ENCODE measurements around the gene GDPGP1.

Gene GDPGP1

DNA sequence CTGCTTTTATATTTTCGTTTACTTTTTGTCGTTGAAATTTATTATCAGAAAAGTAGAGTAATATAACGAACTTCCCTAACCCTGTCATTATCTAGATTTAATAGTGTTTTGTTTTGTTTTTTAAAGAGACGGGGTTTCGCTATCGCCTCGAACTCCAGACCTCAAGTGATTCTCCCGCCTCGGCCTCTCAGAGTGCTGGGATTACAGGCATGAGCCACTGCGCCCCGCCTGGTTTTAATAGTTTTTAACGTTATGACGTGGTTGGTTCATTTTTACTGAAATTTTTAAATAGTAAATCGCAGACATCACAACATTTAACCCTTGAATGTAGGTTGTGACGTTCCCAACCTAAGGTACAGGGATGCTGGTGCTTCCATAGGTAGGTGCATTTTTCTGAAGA lies 32.5 kb downstream of the GDPGP1 start:
- no peaks in the 10 kb centered on the region for H3K27me3 ChIP-seq (ENCODE audit: insufficient read depth, low read length)
- H3K23ac ChIP-seq (ENCODE audit: low read length) = no peak overlapping the region
- no peak overlapping the region for H3K4me3 ChIP-seq (ENCODE audit: low read depth, low read length)
- no peak overlapping the region for H4K12ac ChIP-seq (ENCODE audit: low read depth, low read length)
- H3K9me3 ChIP-seq (ENCODE audit: insufficient read depth, low read depth, low read length) = no peaks in the 10 kb centered on the region
- no CpG with 5 or more reads among the region's 15 CpGs for WGBS (ENCODE audit: extremely low coverage, insufficient coverage, insufficient read length)
- DNase-seq = peak in 1 of 2 donors; percentile 28
- H4K91ac ChIP-seq (ENCODE audit: low read depth, low read length) = no peak overlapping the region
- H3K36me3 ChIP-seq (ENCODE audit: control insufficient read depth in 1 of 2, insufficient read depth in 2 of 2, low read length in 2 of 2) = peaks cover 9 to 17% of the 10 kb centered on the region in 2 experiments
- H3K4me2 ChIP-seq (ENCODE audit: low read length) = peak overlapping the region; percentile 55
- no peak overlapping the region for H2AK5ac ChIP-seq (ENCODE audit: low read length)
- peaks cover 11% of the 10 kb centered on the region for H3K79me1 ChIP-seq (ENCODE audit: low read length)
- peak overlapping the region; percentile 73 for H3K4ac ChIP-seq (ENCODE audit: low read depth, low read length)
- H2AFZ ChIP-seq (ENCODE audit: insufficient read depth, low read length, poor library complexity) = no peak overlapping the region
- no peak overlapping the region for H3K9ac ChIP-seq (ENCODE audit: low read length)
- peaks cover 7 to 12% of the 10 kb centered on the region in 2 experiments for H3K4me1 ChIP-seq (ENCODE audit: control insufficient read depth in 1 of 2, insufficient read depth in 2 of 2, low read length in 2 of 2)
- H2BK120ac ChIP-seq (ENCODE audit: insufficient read depth, low read length, poor library complexity) = no peak overlapping the region
- no peak overlapping the region for H3K27ac ChIP-seq (ENCODE audit: low read depth, low read length)
- H4K8ac ChIP-seq (ENCODE audit: low read depth, low read length) = no peak overlapping the region
- peaks cover 15% of the 10 kb centered on the region for H3K79me2 ChIP-seq (ENCODE audit: control insufficient read depth, insufficient read depth, low read length, poor library complexity)
- H3K18ac ChIP-seq (ENCODE audit: low read length) = no peak overlapping the region
- no peak overlapping the region for H2BK5ac ChIP-seq (ENCODE audit: low read depth, low read length, poor library complexity)
- H2BK12ac ChIP-seq (ENCODE audit: low read length) = no peak overlapping the region
- H3K14ac ChIP-seq (ENCODE audit: low read length) = no peak overlapping the region

DNA sequence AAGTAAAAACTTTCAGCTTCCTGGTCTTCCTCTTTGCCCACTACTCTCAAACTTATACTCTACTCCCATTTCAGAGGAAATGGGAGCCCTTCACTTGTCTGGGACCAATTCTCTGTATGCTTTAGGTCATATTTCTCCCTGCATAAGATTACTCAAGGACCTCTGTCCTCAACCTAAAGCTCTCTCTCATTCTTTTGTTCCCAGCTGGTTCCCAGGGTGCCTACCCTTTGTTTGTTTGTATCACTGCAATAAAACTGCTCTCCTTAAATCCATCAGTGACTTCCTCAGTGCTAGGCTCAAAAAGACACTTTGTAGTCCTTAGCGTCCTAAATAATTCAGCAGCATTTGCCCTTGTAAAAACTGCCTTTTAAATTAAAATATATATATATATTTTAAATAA lies 34.4 kb downstream of the GDPGP1 start:
- Histone ChIP-seq H3K79me2 (ENCODE audit: control insufficient read depth, insufficient read depth, low read length, poor library complexity) (peaks cover 15% of the 10 kb centered on the region), H2BK12ac (ENCODE audit: low read length) (no peak overlapping the region), H3K79me1 (ENCODE audit: low read length) (peaks cover 11% of the 10 kb centered on the region), H3K4ac (ENCODE audit: low read depth, low read length) (peak overlapping the region; percentile 21), H3K9me3 (ENCODE audit: insufficient read depth, low read depth, low read length) (no peaks in the 10 kb centered on the region), H2BK5ac (ENCODE audit: low read depth, low read length, poor library complexity) (no peak overlapping the region), H3K27me3 (ENCODE audit: insufficient read depth, low read length) (no peaks in the 10 kb centered on the region), H3K4me3 (ENCODE audit: low read depth, low read length) (no peak overlapping the region), H2AFZ (ENCODE audit: insufficient read depth, low read length, poor library complexity) (no peak overlapping the region), H4K91ac (ENCODE audit: low read depth, low read length) (no peak overlapping the region), H3K14ac (ENCODE audit: low read length) (no peak overlapping the region), H3K9ac (ENCODE audit: low read length) (no peak overlapping the region), H4K12ac (ENCODE audit: low read depth, low read length) (no peak overlapping the region), H2BK120ac (ENCODE audit: insufficient read depth, low read length, poor library complexity) (no peak overlapping the region), H3K36me3 (ENCODE audit: control insufficient read depth in 1 of 2, insufficient read depth in 2 of 2, low read length in 2 of 2) (peaks cover 15 to 26% of the 10 kb centered on the region in 2 experiments), H3K27ac (ENCODE audit: low read depth, low read length) (no peak overlapping the region), H3K4me1 (ENCODE audit: control insufficient read depth in 1 of 2, insufficient read depth in 2 of 2, low read length in 2 of 2) (peaks cover 7 to 12% of the 10 kb centered on the region in 2 experiments), H2AK5ac (ENCODE audit: low read length) (no peak overlapping the region), H4K8ac (ENCODE audit: low read depth, low read length) (no peak overlapping the region), H3K18ac (ENCODE audit: low read length) (no peak overlapping the region), H3K23ac (ENCODE audit: low read length) (no peak overlapping the region), H3K4me2 (ENCODE audit: low read length) (no peak overlapping the region)
- DNase-seq = no peak
- WGBS (ENCODE audit: extremely low coverage, insufficient coverage, insufficient read length) = no CpG with 5 or more reads among the region's 1 CpG

DNA sequence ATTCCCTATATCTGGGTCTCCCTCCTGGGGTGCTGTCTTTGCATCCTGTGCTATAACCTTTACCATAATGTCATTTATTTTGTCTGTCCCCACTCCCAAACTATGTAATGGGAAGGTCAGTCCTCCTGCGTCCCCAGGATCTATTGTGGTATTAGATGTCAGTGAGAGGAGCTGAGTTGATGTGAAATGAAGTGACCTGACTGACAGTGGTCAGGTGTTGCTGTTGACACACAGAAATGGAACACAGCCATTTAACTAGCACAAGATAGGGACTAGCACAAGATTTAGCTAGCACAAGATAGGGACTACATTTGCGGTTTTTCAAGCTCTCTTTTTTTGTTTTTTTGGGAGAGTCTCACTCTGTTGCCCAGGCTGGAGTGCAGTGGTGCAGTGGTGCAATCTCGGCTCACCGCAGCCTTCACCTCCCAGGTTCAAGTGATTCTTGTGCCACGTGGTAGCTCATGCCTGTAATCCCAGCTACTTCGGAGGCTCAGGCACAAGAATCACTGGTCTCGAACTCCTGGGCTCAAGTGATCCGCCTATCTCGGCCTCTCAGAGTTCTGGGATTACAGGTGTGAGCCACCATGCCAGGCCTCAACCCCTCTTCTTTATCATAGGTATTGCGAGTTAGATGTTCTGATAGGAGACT lies 36.6 kb downstream of the GDPGP1 start:
- H4K8ac ChIP-seq (ENCODE audit: low read depth, low read length) = no peak overlapping the region
- H3K79me1 ChIP-seq (ENCODE audit: low read length) = peaks cover 5% of the 10 kb centered on the region
- no peak overlapping the region for H3K27ac ChIP-seq (ENCODE audit: low read depth, low read length)
- H3K4me2 ChIP-seq (ENCODE audit: low read length) = no peak overlapping the region
- no peak overlapping the region for H2AFZ ChIP-seq (ENCODE audit: insufficient read depth, low read length, poor library complexity)
- no peak overlapping the region for H3K9ac ChIP-seq (ENCODE audit: low read length)
- no peaks in the 10 kb centered on the region for H3K27me3 ChIP-seq (ENCODE audit: insufficient read depth, low read length)
- H3K4ac ChIP-seq (ENCODE audit: low read depth, low read length) = no peak overlapping the region
- no peak overlapping the region for H4K12ac ChIP-seq (ENCODE audit: low read depth, low read length)
- H2BK120ac ChIP-seq (ENCODE audit: insufficient read depth, low read length, poor library complexity) = no peak overlapping the region
- peaks cover 10% of the 10 kb centered on the region for H3K79me2 ChIP-seq (ENCODE audit: control insufficient read depth, insufficient read depth, low read length, poor library complexity)
- no peak overlapping the region for H3K18ac ChIP-seq (ENCODE audit: low read length)
- H3K36me3 ChIP-seq (ENCODE audit: control insufficient read depth in 1 of 2, insufficient read depth in 2 of 2, low read length in 2 of 2) = peaks cover 19 to 33% of the 10 kb centered on the region in 2 experiments
- no peak for DNase-seq
- no peak overlapping the region for H2BK5ac ChIP-seq (ENCODE audit: low read depth, low read length, poor library complexity)
- no peak overlapping the region for H3K23ac ChIP-seq (ENCODE audit: low read length)
- H4K91ac ChIP-seq (ENCODE audit: low read depth, low read length) = no peak overlapping the region
- WGBS (ENCODE audit: extremely low coverage, insufficient coverage, insufficient read length) = no CpG with 5 or more reads among the region's 10 CpGs
- H3K4me1 ChIP-seq (ENCODE audit: control insufficient read depth in 1 of 2, insufficient read depth in 2 of 2, low read length in 2 of 2) = peaks cover 3 to 7% of the 10 kb centered on the region in 2 experiments
- H2AK5ac ChIP-seq (ENCODE audit: low read length) = no peak overlapping the region
- H3K4me3 ChIP-seq (ENCODE audit: low read depth, low read length) = no peak overlapping the region
- H3K14ac ChIP-seq (ENCODE audit: low read length) = no peak overlapping the region
- no peaks in the 10 kb centered on the region for H3K9me3 ChIP-seq (ENCODE audit: insufficient read depth, low read depth, low read length)
- H2BK12ac ChIP-seq (ENCODE audit: low read length) = no peak overlapping the region

DNA sequence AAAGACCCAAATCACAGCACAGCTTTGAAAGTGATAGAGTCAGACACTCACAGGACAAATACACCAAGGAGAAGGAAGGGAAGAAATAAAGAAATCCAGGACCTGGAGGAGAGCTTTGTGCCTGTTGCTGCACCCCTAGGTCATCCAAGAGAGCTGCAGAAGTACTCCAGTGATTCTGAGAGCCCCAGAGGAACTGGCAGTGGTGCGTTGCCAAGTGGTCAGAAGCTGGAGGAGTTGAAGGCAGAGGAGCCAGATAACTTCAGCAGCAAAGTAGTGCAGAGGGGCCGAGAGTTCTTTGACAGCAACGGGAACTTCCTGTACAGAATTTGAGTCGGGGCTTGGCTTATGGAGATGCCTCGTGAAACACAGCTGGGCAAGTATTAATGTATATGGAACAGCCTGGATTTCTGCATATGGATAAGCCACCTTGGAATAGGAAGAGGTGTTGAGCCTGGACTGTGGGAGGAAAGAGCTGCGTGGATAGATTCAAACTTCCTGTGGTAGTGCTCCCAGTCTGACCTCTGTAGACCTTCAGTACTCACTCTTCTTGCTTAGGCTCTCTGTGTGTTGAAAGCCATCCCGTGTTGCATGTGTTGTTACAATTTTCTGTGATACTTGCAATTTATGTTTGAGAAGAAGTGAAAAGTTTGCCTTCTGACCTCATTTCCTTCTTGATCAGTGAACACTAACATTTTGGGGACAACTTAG lies 37.6 kb downstream of the GDPGP1 start:
- Histone ChIP-seq H2BK120ac (ENCODE audit: insufficient read depth, low read length, poor library complexity) (no peak overlapping the region), H3K23ac (ENCODE audit: low read length) (no peak overlapping the region), H4K8ac (ENCODE audit: low read depth, low read length) (no peak overlapping the region), H3K14ac (ENCODE audit: low read length) (no peak overlapping the region), H3K4me1 (ENCODE audit: control insufficient read depth in 1 of 2, insufficient read depth in 2 of 2, low read length in 2 of 2) (peaks cover 3 to 5% of the 10 kb centered on the region in 2 experiments), H3K27me3 (ENCODE audit: insufficient read depth, low read length) (no peaks in the 10 kb centered on the region), H4K12ac (ENCODE audit: low read depth, low read length) (no peak overlapping the region), H3K27ac (ENCODE audit: low read depth, low read length) (no peak overlapping the region), H3K4ac (ENCODE audit: low read depth, low read length) (no peak overlapping the region), H3K9me3 (ENCODE audit: insufficient read depth, low read depth, low read length) (no peaks in the 10 kb centered on the region), H3K36me3 (ENCODE audit: control insufficient read depth in 1 of 2, insufficient read depth in 2 of 2, low read length in 2 of 2) (peaks cover 19 to 33% of the 10 kb centered on the region in 2 experiments), H2AFZ (ENCODE audit: insufficient read depth, low read length, poor library complexity) (no peak overlapping the region), H3K9ac (ENCODE audit: low read length) (no peak overlapping the region), H2AK5ac (ENCODE audit: low read length) (no peak overlapping the region), H3K79me1 (ENCODE audit: low read length) (no peaks in the 10 kb centered on the region), H4K91ac (ENCODE audit: low read depth, low read length) (no peak overlapping the region), H3K79me2 (ENCODE audit: control insufficient read depth, insufficient read depth, low read length, poor library complexity) (peaks cover 4% of the 10 kb centered on the region), H3K18ac (ENCODE audit: low read length) (no peak overlapping the region), H3K4me3 (ENCODE audit: low read depth, low read length) (no peak overlapping the region), H2BK12ac (ENCODE audit: low read length) (no peak overlapping the region), H3K4me2 (ENCODE audit: low read length) (no peak overlapping the region), H2BK5ac (ENCODE audit: low read depth, low read length, poor library complexity) (no peak overlapping the region)
- WGBS (ENCODE audit: extremely low coverage, insufficient coverage, insufficient read length) = no CpG with 5 or more reads among the region's 7 CpGs
- no peak for DNase-seq
